Renal pelvis (tissue), 4 donors: Measurements from ENCODE around the gene BAZ2B. TPM values are rescaled to one million over a fixed set of nuclear protein-coding genes. Genes with fewer than 3 reads are reported as not detected.

ENCODE experiments used
- DNase-seq: peaks from one replicate; pipeline ENCODE4 v3.0.0-alpha.2; 2013
- polyA plus RNA-seq, 3 donors: library from polyadenylated mRNA; unstranded; fragments of 120-200 nt; gene quantifications; one replicate each; pipeline ENCODE4 v1.2.1, GENCODE V29; 2013; ENCODE audit not compliant: insufficient read length in 3 of 3

BAZ2B gene
- polyA plus RNA-seq, 3 donors: 71.4 to 83.8 (median 77.0) TPM

GRCh38 chr2:159462201-159462785, 154.1 kb downstream of the BAZ2B start:
- no peak for DNase-seq

- DNase-seq: no peak
Observed at GRCh38 chr2:159461076-159461475, 155.3 kb downstream of the BAZ2B start.

GRCh38 chr2:159460227-159460626, 156.1 kb downstream of the BAZ2B start:
- DNase-seq: no peak

DNA sequence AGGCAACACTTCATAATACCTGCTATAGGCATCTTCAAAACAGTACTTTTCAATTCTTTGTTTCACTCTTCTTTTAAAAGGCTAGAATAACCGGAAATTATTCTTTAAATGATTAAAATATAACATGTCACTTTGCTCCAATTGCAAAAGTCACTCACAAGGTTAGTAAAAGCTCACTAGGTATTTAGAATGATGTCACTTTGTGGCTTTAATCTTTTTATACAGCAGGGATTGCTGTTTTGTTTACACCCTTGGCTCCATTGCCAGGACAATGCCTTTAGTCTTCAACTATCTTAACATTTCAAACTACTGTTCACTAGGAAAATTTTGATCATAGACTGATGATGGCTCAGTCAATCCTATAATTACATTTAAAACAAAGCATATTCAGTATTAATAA, 157.1 kb downstream of the BAZ2B start:
- DNase-seq: no peak

GRCh38 chr2:159457589-159457988, 158.8 kb downstream of the BAZ2B start:
- DNase-seq: no peak

- DNase-seq: no peak
Observed at GRCh38 chr2:159456500-159457426, 159.6 kb downstream of the BAZ2B start.

- DNase-seq: no peak
Observed at GRCh38 chr2:159455330-159455918, 160.9 kb downstream of the BAZ2B start.

DNA sequence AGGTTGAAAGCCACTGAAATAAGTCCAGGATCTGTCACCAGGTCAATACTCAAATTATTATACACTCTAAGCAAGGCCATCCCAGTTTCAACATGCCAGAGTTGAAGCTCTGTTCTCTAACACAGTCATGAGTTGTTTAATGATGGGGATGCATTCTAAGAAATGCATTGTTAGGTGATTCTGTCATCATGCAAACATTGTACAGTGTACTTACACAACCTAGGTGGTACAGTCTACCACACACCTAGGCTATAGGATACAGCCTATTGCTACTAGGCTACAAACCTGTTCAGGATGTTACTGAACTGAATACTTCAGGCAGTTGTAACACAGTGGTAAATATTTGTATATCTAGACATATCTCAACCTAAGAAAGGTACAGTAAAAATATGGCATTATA, 162.2 kb downstream of the BAZ2B start:
- DNase-seq: no peak

- DNase-seq: no peak
Observed at GRCh38 chr2:159450180-159450579, 166.2 kb downstream of the BAZ2B start.

- DNase-seq: no peak
Observed at GRCh38 chr2:159449504-159450124, 166.7 kb downstream of the BAZ2B start.

DNA sequence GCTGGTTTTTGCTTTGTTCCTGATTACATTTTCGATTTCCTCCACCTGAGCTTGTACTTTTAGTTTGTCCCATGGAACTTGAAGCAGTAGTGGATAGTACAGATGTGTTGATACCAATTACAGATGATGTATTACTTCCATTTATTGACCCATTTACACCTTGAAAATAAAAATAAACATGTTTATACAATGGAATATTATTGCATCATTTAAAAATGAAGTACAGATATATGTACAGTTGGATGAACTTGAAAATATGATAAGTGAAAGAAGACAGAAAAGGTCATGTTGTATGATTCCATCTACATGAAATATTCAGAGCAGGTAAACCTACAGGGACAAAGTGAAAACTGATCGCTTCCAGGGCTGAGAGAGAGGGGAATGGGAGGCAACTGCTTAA, 169.5 kb downstream of the BAZ2B start:
- DNase-seq: no peak

- no peak for DNase-seq
Observed at GRCh38 chr2:159446201-159446600, 170.1 kb downstream of the BAZ2B start.

DNA sequence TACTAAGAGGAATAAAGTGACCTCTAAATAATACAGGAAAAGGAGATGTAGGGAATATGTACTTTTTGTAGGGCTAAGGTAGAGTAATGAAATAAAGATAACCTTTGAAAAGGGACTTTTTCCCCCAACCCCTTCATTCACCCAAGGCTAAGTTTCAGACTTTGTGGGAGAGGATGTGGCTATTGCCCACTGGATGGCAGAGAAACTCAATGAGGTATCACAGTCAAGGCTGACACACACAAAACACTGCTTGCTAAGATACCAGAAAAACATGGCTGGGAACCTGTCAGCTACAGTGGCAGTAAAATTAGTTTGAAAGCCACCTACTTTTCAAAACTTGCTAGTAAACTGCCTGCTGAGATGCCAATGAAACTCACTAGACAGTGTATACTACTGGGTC, 171.0 kb downstream of the BAZ2B start:
- no peak for DNase-seq

- no peak for DNase-seq
Observed at GRCh38 chr2:159444754-159445153, 171.6 kb downstream of the BAZ2B start.

DNA sequence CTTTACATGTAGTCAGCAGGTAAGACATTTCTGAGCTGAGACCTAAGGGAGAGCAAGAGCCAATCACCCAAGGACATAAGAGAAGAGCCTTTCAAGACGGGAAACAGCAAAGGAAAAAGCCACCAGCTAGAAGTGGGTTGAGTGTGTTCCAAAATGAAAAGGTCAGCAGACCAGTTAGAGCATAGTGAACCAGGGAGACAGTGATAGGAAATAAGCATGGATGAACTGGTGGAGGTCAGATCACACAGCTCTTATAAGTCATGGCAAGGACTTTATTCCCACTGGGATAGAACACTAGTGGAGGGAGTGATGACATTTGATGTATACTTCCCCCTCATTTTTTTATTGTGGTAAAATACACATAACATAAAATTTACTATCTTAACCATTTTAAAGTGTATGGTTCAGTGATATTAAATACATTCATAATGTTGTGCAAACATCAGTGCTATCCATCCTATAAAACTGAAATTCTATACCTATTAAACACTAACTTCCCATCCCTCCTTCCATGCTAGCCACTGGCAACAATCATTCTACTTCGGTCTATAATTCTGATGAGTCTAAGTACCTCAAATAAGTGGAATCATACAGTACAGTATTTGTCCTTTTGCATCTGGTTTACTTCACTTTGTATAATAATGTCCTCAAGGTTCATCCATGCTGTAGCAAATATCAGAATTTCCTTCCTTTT, 174.0 kb downstream of the BAZ2B start:
- no peak for DNase-seq

GRCh38 chr2:159441182-159441581, 175.2 kb downstream of the BAZ2B start:
- DNase-seq: no peak

DNA sequence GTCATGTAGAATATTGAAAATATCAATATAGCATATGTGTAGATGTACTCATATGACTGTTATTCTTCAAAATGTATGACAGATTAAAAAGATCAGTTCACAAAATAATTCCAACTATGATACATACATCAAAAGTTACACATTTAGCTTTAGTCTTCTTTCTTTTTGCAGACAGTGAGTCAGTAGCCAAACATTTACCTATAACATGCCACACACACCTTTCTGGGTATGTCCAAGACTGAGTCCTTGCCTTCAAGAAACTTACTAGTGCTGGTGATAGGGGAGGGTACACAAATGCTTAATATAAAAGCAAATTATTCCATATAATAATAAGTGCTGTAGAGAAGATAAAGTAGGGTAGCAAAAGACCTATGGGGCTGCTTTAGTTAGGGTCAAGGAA, 176.9 kb downstream of the BAZ2B start:
- DNase-seq: no peak

DNA sequence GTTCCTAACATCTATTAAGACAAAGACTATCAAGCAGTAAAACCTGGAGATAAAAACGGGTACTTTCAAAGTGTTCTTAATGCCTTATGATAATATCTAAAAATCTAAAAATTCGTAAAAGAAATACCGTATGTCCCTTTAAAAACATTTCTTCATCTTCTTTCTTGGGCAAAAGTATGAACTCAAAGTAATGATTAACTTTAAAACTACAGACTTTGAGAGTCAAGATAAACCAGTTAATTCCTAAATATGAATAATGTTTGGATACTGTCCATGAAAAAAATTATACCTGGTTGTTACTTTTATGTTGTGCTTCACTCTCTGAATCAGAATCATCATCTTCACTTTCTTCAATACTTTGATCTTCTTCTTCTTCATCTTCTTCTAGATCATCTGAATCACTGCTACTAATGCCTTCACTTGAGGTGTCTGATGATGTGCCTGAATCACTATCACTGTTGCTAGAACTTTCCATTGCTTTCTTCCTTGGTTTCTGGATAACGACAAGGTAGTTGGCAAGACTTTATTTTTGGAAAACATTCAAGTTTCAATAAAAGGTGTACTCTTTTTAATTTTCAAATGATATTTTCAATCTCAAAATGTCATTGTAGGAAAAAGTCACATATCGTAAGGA, 177.5 kb downstream of the BAZ2B start:
- DNase-seq: no peak

DNA sequence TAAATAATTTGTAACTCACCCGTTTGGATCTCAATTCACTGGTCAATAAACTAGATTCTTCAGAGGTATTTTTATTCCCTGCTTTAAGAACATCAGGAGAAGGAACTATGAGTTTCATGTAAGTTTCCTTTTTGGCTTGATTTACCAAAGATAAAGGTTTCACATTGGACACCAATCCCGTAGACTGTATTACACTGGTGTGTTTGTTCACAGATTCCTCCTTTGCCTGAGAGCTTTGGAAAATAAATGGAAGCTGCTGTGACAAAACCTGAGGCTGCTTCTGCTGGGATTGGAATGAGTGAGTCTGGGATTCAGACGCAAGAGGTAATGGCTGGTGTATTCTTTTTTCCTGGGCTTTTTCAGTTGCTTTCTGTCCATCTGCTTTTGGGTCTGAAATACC, 178.1 kb downstream of the BAZ2B start:
- no peak for DNase-seq

GRCh38 chr2:159432610-159433009, 183.7 kb downstream of the BAZ2B start:
- no peak for DNase-seq

GRCh38 chr2:159427048-159427447, 189.3 kb downstream of the BAZ2B start:
- DNase-seq: no peak

- DNase-seq: no peak
Observed at GRCh38 chr2:159419403-159419802, 196.9 kb downstream of the BAZ2B start.
